NOMO-1 treated with DMSO at 0.1 percent for 48 hours (cell line): ENCODE results near the gene XPO5.

Source experiments
- DNase-seq: peaks from one replicate; lab custom pipeline; 2025; ENCODE audit not compliant: unreplicated experiment; lab: John Stamatoyannopoulos, UW

XPO5 gene

DNA sequence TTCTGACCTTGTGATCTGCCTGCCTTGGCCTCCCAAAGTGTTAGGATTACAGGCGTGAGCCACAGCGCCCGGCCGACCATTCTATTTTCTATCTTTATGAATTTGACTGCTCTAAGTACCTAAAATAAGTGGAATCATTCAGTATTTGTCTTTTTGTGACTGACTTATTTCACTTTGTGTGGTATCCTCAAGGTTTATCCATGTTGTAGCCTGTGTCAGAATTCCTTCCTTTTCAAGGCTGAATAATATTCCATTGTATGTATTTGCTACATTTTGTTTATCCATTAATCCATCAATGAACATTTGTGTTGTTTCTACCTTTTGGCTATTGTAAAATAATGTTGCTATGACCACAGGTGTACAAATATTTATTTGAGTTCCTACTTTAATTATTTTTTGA, 103.3 kb downstream of the XPO5 start:
- no peak for DNase-seq
